ENCODE data around the gene MAP2K3. TPM values are rescaled to one million over a fixed set of nuclear protein-coding genes. Genes with fewer than 3 reads are reported as not detected.

MAP2K3 gene
- total and polyA plus RNA-seq, 2 of the 8 experiments (the other 6 are each of a cell fraction or from before 2014, with no cell fraction given), result 16.9 to 33.5 TPM

GRCh38 chr17:21242026-21242697 lies 42.3 kb upstream of the MAP2K3 start:
- no peak for FAIRE-seq

More at GRCh38 chr17:21242026-21242697, 42.3 kb upstream of the MAP2K3 start:
- Histone ChIP-seq H2BK120ac (replicated peaks; ENCODE audit: low read depth, low read length) (no peak overlapping the region), H2AFZ (ENCODE audit: low read length) (no peak overlapping the region), H3K27me3 (replicated peaks in 1 of 4; ENCODE audit: control insufficient read depth in 3 of 4, extremely low read depth in 1 of 4, insufficient read depth in 3 of 4, low read length in 3 of 4) (no peaks in the 10 kb centered on the region), H4K5ac (ENCODE audit: insufficient read length, low read depth, low read length) (no peak overlapping the region), H3K9me3 (ENCODE audit: insufficient read depth in 2 of 2, low read depth in 1 of 2, low read length in 1 of 2) (no peaks in the 10 kb centered on the region), H3K4ac (replicated peaks; ENCODE audit: insufficient read length, low read depth, low read length) (no peak overlapping the region), H3K14ac (ENCODE audit: insufficient read length) (no peak overlapping the region), H3K23ac (ENCODE audit: insufficient read length) (no peak overlapping the region), H4K8ac (ENCODE audit: extremely low read depth, insufficient read depth, low read length) (no peak overlapping the region), H2BK20ac (ENCODE audit: low read length) (no peak overlapping the region), H3K4me2 (ENCODE audit: insufficient read depth in 1 of 2, low read depth in 2 of 2, low read length in 2 of 2) (no peak overlapping the region), H3K36me3 (ENCODE audit: control insufficient read depth in 2 of 4, insufficient read depth in 4 of 4, low read length in 3 of 4) (no peaks in the 10 kb centered on the region), H2AK5ac (ENCODE audit: low read depth, low read length) (no peak overlapping the region), H2BK15ac (ENCODE audit: low read length) (no peak overlapping the region; the same call in 1 of the 2 replicates), H3K18ac (ENCODE audit: extremely low read depth, low read length) (no peak overlapping the region), H3K56ac (replicated peaks; ENCODE audit: insufficient read length, low read depth, low read length) (no peak overlapping the region), H3K79me2 (ENCODE audit: control insufficient read depth in 1 of 2, insufficient read depth in 2 of 2, low read length in 2 of 2) (no peaks in the 10 kb centered on the region), H3K4me3 (ENCODE audit: extremely low read depth in 1 of 4, insufficient read depth in 2 of 4, low read depth in 3 of 4, low read length in 4 of 4) (no peak overlapping the region), H4K20me1 (replicated peaks in 1 of 2; ENCODE audit: control insufficient read depth in 1 of 2, insufficient read depth in 2 of 2, low read length in 2 of 2) (peaks cover 0 to 3% of the 10 kb centered on the region in 2 experiments), H3K23me2 (ENCODE audit: low read depth, low read length) (no peaks in the 10 kb centered on the region; the same call in 1 of the 2 replicates), H3K4me1 (replicated peaks in 1 of 4; ENCODE audit: control insufficient read depth in 3 of 4, insufficient read depth in 4 of 4, low read length in 3 of 4) (peaks cover 3 to 18% (median 13%) of the 10 kb centered on the region in 4 experiments), H3K79me1 (ENCODE audit: low read depth, low read length) (peaks cover 5% of the 10 kb centered on the region), H3K9ac (replicated peaks in 1 of 4; ENCODE audit: extremely low read depth in 1 of 4, low read depth in 3 of 4, low read length in 3 of 4) (no peak overlapping the region), H3K27ac (ENCODE audit: low read depth, low read length) (no peak overlapping the region), H4K91ac (replicated peaks; ENCODE audit: insufficient read length, low read length) (no peak overlapping the region), H2BK5ac (ENCODE audit: low read depth, low read length) (no peak overlapping the region), H2BK12ac (ENCODE audit: low read depth, low read length) (no peak overlapping the region)
- ChIA-PET POLR2A (ENCODE audit: partially characterized antibody) (interaction anchor here (1.0 kb wide), 1 partner anchor 91 kb away, joined by 3 read pairs; no protein-coding TSS in a partner anchor), CTCF (ENCODE audit: partially characterized antibody) (interaction anchor here (1.0 to 6.0 kb wide), 4 partner anchors 7 to 113 kb away, joined by 3 to 42 read pairs (median 6); no protein-coding TSS in a partner anchor)
- TF ChIP-seq MAX (IDR thresholded peaks at IDR 0.05) (no peak), YY1 (IDR thresholded peaks at IDR 0.05; ENCODE audit: low read depth, low read length) (no peak), CHD2 (IDR thresholded peaks at IDR 0.05; ENCODE audit: low read length) (no peak), RAD21 (IDR thresholded peaks at IDR 0.05 in 1 of 2, conservative IDR thresholded peaks at IDR 0.05 in 1 of 2; ENCODE audit: low read depth in 2 of 2, low read length in 2 of 2) (no peak), KDM5A (IDR thresholded peaks at IDR 0.05; ENCODE audit: low read length) (no peak), FOSL1 (IDR thresholded peaks at IDR 0.05; ENCODE audit: insufficient read depth, low read depth, low read length) (no peak), TAF1 (IDR thresholded peaks at IDR 0.05; ENCODE audit: low read depth, low read length) (no peak), PHF8 (conservative IDR thresholded peaks at IDR 0.05; ENCODE audit: low read depth, low read length) (no peak)
- 83% methylated on average over 11 of the region's 11 CpGs; no CpG with 5 or more reads in 1 of the 2 experiments for WGBS, 2 experiments (ENCODE audit: extremely low coverage in 1 of 2, insufficient coverage in 1 of 2, insufficient read length in 1 of 2, insufficient replicate concordance in 2 of 2, low coverage in 1 of 2, low lambda C conversion rate in 2 of 2, missing lambda C conversion rate in 1 of 2)
- DNase-seq (ENCODE audit: low read depth in 1 of 2, low spot score in 2 of 2), result no peak
